ENCODE data around the gene RPL28. TPM values are rescaled to one million over a fixed set of nuclear protein-coding genes. Genes with fewer than 3 reads are reported as not detected.

Gene RPL28
- total RNA-seq, 5 donors from 2014 or later (not counting 1 experiment from before 2014, with no cell fraction given) = 3,465 to 4,436 (median 4,286) TPM

DNA sequence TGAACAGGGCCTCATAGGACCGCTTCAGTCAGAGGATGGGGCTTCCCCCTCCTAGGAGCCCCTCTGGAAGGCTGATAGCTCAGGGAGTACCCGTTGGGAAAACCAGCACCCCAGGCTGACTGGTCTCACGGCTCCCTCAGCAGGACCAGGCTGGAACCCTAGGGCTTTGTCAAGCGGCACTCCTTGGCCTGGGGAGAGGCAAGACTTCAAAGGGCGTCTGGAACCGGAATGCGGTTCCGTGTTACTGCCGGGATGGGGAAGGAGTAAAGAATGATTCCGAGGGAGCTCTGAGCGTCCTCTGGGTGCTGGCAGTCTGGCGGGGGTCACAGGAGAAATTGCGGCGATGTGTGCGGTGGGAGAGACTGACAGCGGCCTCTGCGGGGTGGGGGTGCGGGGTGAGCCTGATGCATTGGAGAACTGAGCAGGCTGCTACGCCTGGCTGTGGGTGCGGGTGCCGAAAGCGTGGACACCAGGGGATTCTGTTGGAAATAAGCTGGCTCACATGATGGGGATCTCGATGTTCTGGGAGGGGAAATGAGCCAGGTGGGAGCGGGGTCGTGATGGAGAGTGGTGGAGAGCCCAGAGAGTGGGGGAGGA, 33.1 kb upstream of the RPL28 start:
- ATAC-seq (replicated peaks in 1 of 4) = no peak
- CTCF ChIA-PET = no interaction called here

DNA sequence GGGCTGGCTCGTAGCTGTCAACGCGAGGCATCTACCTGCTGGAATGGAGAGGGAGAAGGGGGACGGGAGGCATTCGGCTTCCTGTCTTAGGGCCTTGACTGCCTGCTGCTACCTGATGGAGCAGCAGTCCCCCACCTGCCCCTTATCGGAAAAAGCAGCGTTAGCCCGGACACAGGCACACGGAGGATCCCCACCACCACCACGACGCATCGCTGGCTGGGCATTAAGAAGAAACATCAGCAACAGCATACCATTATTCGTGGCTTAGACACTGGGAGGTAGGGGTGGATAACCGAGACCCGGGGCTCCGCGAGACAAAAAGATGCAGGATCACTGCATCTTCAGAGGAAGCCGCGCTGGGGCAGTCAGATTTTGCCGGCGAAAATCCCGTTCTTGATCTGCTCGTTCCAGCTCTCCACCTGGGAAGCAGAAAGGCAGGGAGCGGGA, 32.4 kb upstream of the RPL28 start:
- H3K9me3 Mint-ChIP-seq = no peaks in the 10 kb centered on the region
- Histone ChIP-seq H3K27ac (ENCODE audit: low read length) (no peak overlapping the region), H3K27me3 (replicated peaks in 1 of 2; ENCODE audit: control insufficient read depth in 2 of 2, extremely low read depth in 1 of 2, insufficient read depth in 2 of 2, low read length in 1 of 2) (peaks cover 2 to 77% of the 10 kb centered on the region in 2 experiments), H3K4me1 (ENCODE audit: control insufficient read depth in 1 of 2, extremely low read depth in 1 of 2, insufficient read depth in 2 of 2, low read length in 2 of 2) (peaks cover 0 to 33% of the 10 kb centered on the region in 2 experiments), H3K9me3 (no peaks in the 10 kb centered on the region), H3K36me3 (ENCODE audit: control insufficient read depth in 2 of 2, extremely low read depth in 1 of 2, insufficient read depth in 1 of 2, low read length in 1 of 2) (no peaks in the 10 kb centered on the region), H3K4me3 (ENCODE audit: control insufficient read depth in 1 of 2, extremely low read depth in 1 of 2, low read length in 1 of 2) (peak overlapping the region; percentile 45 to 70)
- ATAC-seq (replicated peaks in 1 of 4) = peak in 3 of 4 experiments; percentile 2 to 7 (median 7)
- H3K27ac Mint-ChIP-seq = no peak overlapping the region
- peak overlapping the region; percentile 61 to 78 (median 73) for H3K4me3 Mint-ChIP-seq
- POLR2A ChIA-PET = no interaction called here
- H3K4me1 Mint-ChIP-seq = peaks cover 19 to 33% (median 20%) of the 10 kb centered on the region in 3 donors
- H3K36me3 Mint-ChIP-seq = no peaks in the 10 kb centered on the region
- CTCF ChIA-PET = no interaction called here
- 6% methylated on average over 13 of the region's 24 CpGs for WGBS (ENCODE audit: insufficient coverage)
- peaks cover 31 to 47% of the 10 kb centered on the region in 2 donors for H3K27me3 Mint-ChIP-seq
- DNase-seq = peak in 1 of 35 experiments; percentile 26

More for the DNA sequence above, 33.1 kb upstream of the RPL28 start:
- Mint-ChIP-seq H3K4me1 (peaks cover 19 to 33% (median 20%) of the 10 kb centered on the region in 3 donors), H3K36me3 (no peaks in the 10 kb centered on the region), H3K4me3 (peak overlapping the region in 2 of 3 donors; percentile 34 to 78), H3K9me3 (no peaks in the 10 kb centered on the region), H3K27me3 (peaks cover 31 to 45% of the 10 kb centered on the region in 2 donors), H3K27ac (no peak overlapping the region)
- no peak for DNase-seq
- POLR2A ChIA-PET = no interaction called here
- Histone ChIP-seq H3K27me3 (replicated peaks in 1 of 2; ENCODE audit: control insufficient read depth in 2 of 2, extremely low read depth in 1 of 2, insufficient read depth in 2 of 2, low read length in 1 of 2) (peaks cover 2 to 74% of the 10 kb centered on the region in 2 experiments), H3K36me3 (ENCODE audit: control insufficient read depth in 2 of 2, extremely low read depth in 1 of 2, insufficient read depth in 1 of 2, low read length in 1 of 2) (no peaks in the 10 kb centered on the region), H3K4me3 (ENCODE audit: control insufficient read depth in 1 of 2, extremely low read depth in 1 of 2, low read length in 1 of 2) (no peak overlapping the region), H3K27ac (ENCODE audit: low read length) (no peak overlapping the region), H3K9me3 (no peaks in the 10 kb centered on the region), H3K4me1 (ENCODE audit: control insufficient read depth in 1 of 2, extremely low read depth in 1 of 2, insufficient read depth in 2 of 2, low read length in 2 of 2) (peaks cover 0 to 33% of the 10 kb centered on the region in 2 experiments)
- WGBS (ENCODE audit: insufficient coverage) = 74% methylated on average over 25 of the region's 25 CpGs

DNA sequence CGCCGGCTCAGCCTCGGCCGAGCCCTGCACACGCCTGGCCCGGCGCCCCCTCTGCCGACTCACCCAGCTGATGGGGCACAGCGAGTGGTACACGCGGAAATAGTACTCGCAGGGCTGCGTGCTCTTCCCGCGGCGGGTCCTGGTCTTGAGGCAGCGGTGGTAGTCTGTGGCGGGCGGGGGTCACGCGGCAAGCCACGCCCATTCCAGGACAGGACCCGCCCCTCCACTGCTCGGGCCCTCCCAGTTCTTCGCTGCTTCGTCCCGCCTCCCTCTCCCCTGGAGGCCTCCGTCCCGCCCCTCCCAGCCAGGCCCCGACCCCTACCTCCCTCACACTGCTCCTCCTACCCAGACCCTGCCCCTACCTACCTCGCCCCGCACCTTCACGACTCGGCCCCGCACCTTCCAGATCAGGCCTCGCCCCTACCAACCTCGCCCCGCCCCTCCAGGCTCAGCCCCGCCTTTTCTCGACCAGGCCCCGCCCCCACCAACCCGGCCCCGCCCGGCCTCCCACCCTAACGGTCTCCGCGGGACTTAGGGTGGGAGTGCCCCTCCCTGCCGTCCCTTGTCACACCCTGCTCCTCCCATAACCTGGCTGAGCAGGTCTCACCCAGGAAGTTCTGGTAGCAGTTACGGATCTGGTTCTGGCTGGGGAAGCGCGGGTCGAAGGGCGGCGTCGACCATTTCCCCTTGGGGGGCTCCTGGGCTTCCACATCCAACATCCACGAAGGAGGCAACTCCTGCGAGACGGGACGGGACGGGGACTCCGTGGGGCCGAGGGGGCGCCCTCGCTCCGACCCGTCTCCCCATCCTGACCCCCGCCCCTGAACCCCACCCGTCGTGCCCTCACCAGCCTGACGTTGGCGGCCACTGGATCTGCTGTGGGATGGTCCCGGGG, 31.7 kb upstream of the RPL28 start:
- Histone ChIP-seq H3K9me3 (no peaks in the 10 kb centered on the region), H3K4me1 (ENCODE audit: control insufficient read depth in 1 of 2, extremely low read depth in 1 of 2, insufficient read depth in 2 of 2, low read length in 2 of 2) (peaks cover 0 to 33% of the 10 kb centered on the region in 2 experiments), H3K27ac (ENCODE audit: low read length) (no peak overlapping the region), H3K4me3 (ENCODE audit: control insufficient read depth in 1 of 2, extremely low read depth in 1 of 2, low read length in 1 of 2) (peak overlapping the region; percentile 45 to 70), H3K36me3 (ENCODE audit: control insufficient read depth in 2 of 2, extremely low read depth in 1 of 2, insufficient read depth in 1 of 2, low read length in 1 of 2) (no peaks in the 10 kb centered on the region), H3K27me3 (replicated peaks in 1 of 2; ENCODE audit: control insufficient read depth in 2 of 2, extremely low read depth in 1 of 2, insufficient read depth in 2 of 2, low read length in 1 of 2) (peaks cover 2 to 77% of the 10 kb centered on the region in 2 experiments)
- H3K4me1 Mint-ChIP-seq = peaks cover 19 to 33% (median 20%) of the 10 kb centered on the region in 3 donors
- ChIA-PET CTCF (no interaction called here), POLR2A (no interaction called here)
- H3K27ac Mint-ChIP-seq = no peak overlapping the region
- no peaks in the 10 kb centered on the region for H3K36me3 Mint-ChIP-seq
- H3K9me3 Mint-ChIP-seq = no peaks in the 10 kb centered on the region
- DNase-seq (peak in 34 of 35 experiments; percentile 13 to 79 (median 44)), ATAC-seq (replicated peaks in 1 of 4) (peak; percentile 76 to 82 (median 81))
- WGBS (ENCODE audit: insufficient coverage) = 1% methylated on average over 56 of the region's 72 CpGs
- peaks cover 31 to 47% of the 10 kb centered on the region in 2 donors for H3K27me3 Mint-ChIP-seq
- H3K4me3 Mint-ChIP-seq = peak overlapping the region; percentile 61 to 78 (median 73)

DNA sequence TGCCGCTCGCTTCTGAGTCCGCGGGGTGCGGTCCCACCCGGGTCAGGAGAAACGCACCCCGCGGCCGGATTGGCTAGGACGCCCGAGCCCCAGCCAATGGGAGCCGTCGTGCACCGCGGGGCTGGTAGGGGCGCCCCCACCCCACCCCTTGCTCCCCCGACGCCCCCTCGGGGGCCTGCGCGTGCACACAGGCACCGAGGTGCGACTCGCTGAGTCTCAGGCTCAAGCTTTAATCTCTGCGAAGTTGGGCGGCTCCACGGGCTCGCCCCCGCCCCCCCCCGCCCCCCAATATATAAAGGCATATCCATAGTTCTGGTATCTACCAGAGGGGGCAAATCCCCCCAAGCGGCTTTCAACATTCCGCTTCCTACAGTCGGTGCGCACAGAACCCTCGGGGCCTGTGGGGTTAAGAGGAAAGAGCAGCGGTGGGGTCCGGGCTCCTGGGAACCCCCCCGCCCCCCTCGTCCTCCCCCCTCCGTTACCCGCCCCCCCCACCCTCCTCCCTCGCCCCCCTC, 31.0 kb upstream of the RPL28 start, which contains the start of gene COX6B2:
Gene COX6B2 (minus strand): TSS at position 22 of the 515 bp plus-strand sequence. CDS start 198 bp downstream, outside the sequence.
- DNase-seq (no peak), ATAC-seq (replicated peaks in 1 of 4) (peak in 1 of 4 experiments; percentile 3)
- Mint-ChIP-seq H3K4me1 (peaks cover 19 to 33% (median 20%) of the 10 kb centered on the region in 3 donors), H3K9me3 (no peaks in the 10 kb centered on the region), H3K36me3 (no peaks in the 10 kb centered on the region), H3K27me3 (peaks cover 31 to 47% of the 10 kb centered on the region in 2 donors), H3K4me3 (peak within 1 kb of the TSS; percentile 61 to 78 (median 73)), H3K27ac (no peak within 1 kb of the TSS)
- Histone ChIP-seq H3K36me3 (ENCODE audit: control insufficient read depth in 2 of 2, extremely low read depth in 1 of 2, insufficient read depth in 1 of 2, low read length in 1 of 2) (no peaks in the 10 kb centered on the region), H3K4me3 (ENCODE audit: control insufficient read depth in 1 of 2, extremely low read depth in 1 of 2, low read length in 1 of 2) (peak within 1 kb of the TSS; percentile 45 to 70), H3K27ac (ENCODE audit: low read length) (no peak within 1 kb of the TSS), H3K4me1 (ENCODE audit: control insufficient read depth in 1 of 2, extremely low read depth in 1 of 2, insufficient read depth in 2 of 2, low read length in 2 of 2) (peaks cover 0 to 33% of the 10 kb centered on the region in 2 experiments), H3K9me3 (no peaks in the 10 kb centered on the region), H3K27me3 (replicated peaks in 1 of 2; ENCODE audit: control insufficient read depth in 2 of 2, extremely low read depth in 1 of 2, insufficient read depth in 2 of 2, low read length in 1 of 2) (peaks cover 2 to 77% of the 10 kb centered on the region in 2 experiments)
- WGBS (ENCODE audit: insufficient coverage) = 5% methylated on average over 14 of the region's 43 CpGs
- CTCF ChIA-PET = no interaction called here
- POLR2A ChIA-PET = no interaction called here

DNA sequence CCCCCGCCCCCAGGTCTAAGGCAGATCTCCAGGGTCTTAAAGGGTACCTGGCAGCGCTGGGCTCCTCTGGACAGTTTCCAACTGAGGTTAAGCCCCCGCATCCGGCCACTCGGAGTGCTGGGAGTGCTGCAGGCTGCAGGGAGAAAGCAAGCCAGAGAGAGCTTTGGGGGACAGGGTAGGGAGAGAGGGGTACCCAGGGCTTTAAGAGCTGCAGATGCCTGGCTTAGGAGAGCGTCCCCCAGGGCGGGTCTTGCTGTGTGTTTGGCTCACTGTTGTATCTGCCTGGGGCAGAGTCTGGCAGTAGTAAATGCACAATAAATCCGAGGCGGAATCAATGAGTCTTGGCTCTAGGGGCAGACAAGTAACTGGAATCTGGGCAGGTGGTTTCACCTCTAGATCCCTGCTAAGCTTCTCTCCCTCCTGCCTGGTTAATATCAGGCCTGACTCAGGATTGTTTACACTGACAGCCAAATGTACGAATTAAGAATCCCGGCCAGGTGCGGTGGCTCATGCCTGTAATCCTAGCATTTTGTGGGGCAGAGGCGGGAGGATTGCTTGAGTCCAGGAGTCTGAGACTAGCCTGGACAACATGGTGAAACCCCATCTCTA, 30.4 kb upstream of the RPL28 start:
- Histone ChIP-seq H3K27ac (ENCODE audit: low read length) (no peak overlapping the region), H3K4me1 (ENCODE audit: control insufficient read depth in 1 of 2, extremely low read depth in 1 of 2, insufficient read depth in 2 of 2, low read length in 2 of 2) (peaks cover 0 to 33% of the 10 kb centered on the region in 2 experiments), H3K27me3 (replicated peaks in 1 of 2; ENCODE audit: control insufficient read depth in 2 of 2, extremely low read depth in 1 of 2, insufficient read depth in 2 of 2, low read length in 1 of 2) (peaks cover 2 to 73% of the 10 kb centered on the region in 2 experiments), H3K4me3 (ENCODE audit: control insufficient read depth in 1 of 2, extremely low read depth in 1 of 2, low read length in 1 of 2) (no peak overlapping the region), H3K9me3 (no peaks in the 10 kb centered on the region), H3K36me3 (ENCODE audit: control insufficient read depth in 2 of 2, extremely low read depth in 1 of 2, insufficient read depth in 1 of 2, low read length in 1 of 2) (no peaks in the 10 kb centered on the region)
- ATAC-seq (replicated peaks in 1 of 4) = no peak
- ChIA-PET CTCF (no interaction called here), POLR2A (interaction anchor here (0.7 to 1.0 kb wide), 2 partner anchors 16 to 268 kb away, joined by 3 read pairs; partner anchors contain the start of gene KMT5C (in 1 of the 2))
- Mint-ChIP-seq H3K4me1 (peaks cover 19 to 33% (median 20%) of the 10 kb centered on the region in 3 donors), H3K4me3 (peak overlapping the region; percentile 9 to 41 (median 10)), H3K27me3 (peaks cover 31 to 46% of the 10 kb centered on the region in 2 donors), H3K9me3 (no peaks in the 10 kb centered on the region), H3K36me3 (no peaks in the 10 kb centered on the region), H3K27ac (no peak overlapping the region)
- DNase-seq = no peak
- 49% methylated on average over 11 of the region's 13 CpGs for WGBS (ENCODE audit: insufficient coverage)

DNA sequence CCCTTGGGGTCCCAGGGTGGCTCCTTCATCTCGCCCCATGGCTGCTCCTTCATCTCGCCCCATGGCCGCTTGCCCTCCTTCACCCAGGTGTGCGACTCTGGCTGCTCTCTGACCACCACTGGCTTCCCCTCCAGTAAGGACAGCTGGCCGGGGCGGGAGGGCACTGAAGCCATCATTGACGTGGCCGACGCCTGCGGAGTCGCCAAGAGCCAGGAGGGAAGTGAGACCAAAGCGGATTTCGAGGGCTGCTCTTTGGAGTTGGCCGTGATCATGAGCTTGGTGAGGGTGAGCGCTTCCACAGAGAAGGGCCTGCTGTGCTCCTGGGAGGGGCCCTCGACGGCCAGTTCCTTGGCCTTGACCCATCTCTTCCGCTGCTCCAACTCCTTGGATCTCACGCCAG, 27.2 kb upstream of the RPL28 start:
- Mint-ChIP-seq H3K27me3 (peaks cover 7 to 15% of the 10 kb centered on the region in 2 donors), H3K9me3 (no peaks in the 10 kb centered on the region), H3K27ac (no peak overlapping the region), H3K4me1 (peaks cover 1 to 8% (median 3%) of the 10 kb centered on the region in 3 donors), H3K36me3 (no peaks in the 10 kb centered on the region), H3K4me3 (no peak overlapping the region)
- Histone ChIP-seq H3K4me3 (ENCODE audit: control insufficient read depth in 1 of 2, extremely low read depth in 1 of 2, low read length in 1 of 2) (no peak overlapping the region), H3K36me3 (ENCODE audit: control insufficient read depth in 2 of 2, extremely low read depth in 1 of 2, insufficient read depth in 1 of 2, low read length in 1 of 2) (no peaks in the 10 kb centered on the region), H3K4me1 (ENCODE audit: control insufficient read depth in 1 of 2, extremely low read depth in 1 of 2, insufficient read depth in 2 of 2, low read length in 2 of 2) (peaks cover 0 to 14% of the 10 kb centered on the region in 2 experiments), H3K27me3 (replicated peaks in 1 of 2; ENCODE audit: control insufficient read depth in 2 of 2, extremely low read depth in 1 of 2, insufficient read depth in 2 of 2, low read length in 1 of 2) (peaks cover 2 to 59% of the 10 kb centered on the region in 2 experiments), H3K27ac (ENCODE audit: low read length) (no peak overlapping the region), H3K9me3 (no peaks in the 10 kb centered on the region)
- 89% methylated on average over 16 of the region's 19 CpGs for WGBS (ENCODE audit: insufficient coverage)
- DNase-seq = no peak
- no peak for ATAC-seq (replicated peaks in 1 of 4)
- ChIA-PET POLR2A (no interaction called here), CTCF (no interaction called here)
